ENCODE data around the gene TENT5A.

Gene TENT5A

DNA sequence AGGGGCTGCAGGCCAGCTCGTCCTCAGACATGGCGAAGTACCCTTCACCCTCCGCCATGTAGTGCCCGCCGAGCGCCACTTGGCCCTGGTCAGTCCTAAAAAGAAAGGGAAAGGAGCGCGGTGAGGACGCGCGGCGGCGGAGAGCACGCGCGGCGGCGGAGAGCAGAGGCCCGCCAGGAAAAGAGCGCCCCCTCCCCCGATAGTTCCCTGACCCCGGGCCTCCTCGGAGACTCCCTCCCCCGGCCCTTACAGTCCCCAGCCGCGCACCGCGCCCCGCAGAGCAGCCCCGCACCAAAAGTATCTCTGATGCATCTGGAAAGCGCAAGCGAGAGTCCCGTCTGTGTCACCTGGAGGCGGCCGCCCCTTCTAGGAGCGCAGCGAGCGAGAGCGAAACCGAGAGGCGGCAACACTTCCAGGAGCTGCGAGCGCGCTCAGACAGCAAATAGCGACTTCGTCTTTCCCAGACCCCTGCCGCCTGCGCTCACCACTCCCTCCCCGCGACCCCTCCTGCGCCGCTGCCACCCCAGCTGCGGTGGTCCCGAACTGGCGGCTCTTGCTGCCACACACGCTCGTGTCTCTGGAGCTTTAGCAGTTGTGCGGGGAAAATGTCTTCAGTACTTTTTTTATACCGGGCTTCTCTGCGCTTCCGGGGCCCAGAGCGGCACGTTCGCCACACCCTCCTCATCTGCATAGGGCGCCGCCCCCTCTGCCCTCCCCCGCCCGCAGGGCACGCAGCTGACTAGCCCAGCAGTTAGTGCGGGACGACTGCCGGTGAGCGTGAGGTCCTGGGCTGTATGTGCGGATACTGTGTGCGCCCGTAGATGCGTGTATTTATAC, at the start of gene TENT5A:
Gene TENT5A, minus strand, starts transcription at position 598 of the 837 bp plus-strand sequence. Its CDS starts 540 bp downstream, at position 58.
- Histone ChIP-seq H3K4me1 (no peaks in the 10 kb centered on the region), H3K9ac (no peak within 1 kb of the TSS), H3K27ac (no peak within 1 kb of the TSS), H3K4me3 (no peak within 1 kb of the TSS), H4K20me1 (no peaks in the 10 kb centered on the region), H3K27me3 (no peaks in the 10 kb centered on the region), H3K36me3 (no peaks in the 10 kb centered on the region), H3K9me3 (peaks cover 22% of the 10 kb centered on the region), H3K4me2 (no peak within 1 kb of the TSS)
- no peak for TF ChIP-seq Cebpa-rat (IDR thresholded peaks at IDR 0.05)

DNA sequence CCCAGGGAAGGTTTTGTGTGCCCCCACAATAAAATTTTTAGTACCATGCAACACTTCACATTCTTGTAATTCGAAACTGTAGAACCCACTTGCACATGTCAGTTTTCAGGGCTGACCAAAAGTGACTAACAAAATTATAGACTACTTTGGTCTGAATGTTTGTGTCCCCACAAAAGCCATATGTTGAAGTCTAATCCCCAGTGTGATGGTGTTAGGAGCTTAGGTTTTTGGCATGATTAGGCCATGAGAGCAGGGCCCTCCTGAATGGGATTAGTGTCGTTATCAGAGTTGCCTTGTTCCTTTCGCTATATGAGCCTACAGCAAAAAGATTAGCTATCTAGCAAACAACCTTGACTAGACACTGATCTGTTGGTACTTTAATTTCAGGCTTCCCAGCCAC, 49.0 kb upstream of the TENT5A start:
- H3K4me1 ChIP-seq, result no peaks in the 10 kb centered on the region
- no peak for TF ChIP-seq Cebpa-rat (IDR thresholded peaks at IDR 0.05)
- H3K4me2 ChIP-seq, result no peak overlapping the region
- no peaks in the 10 kb centered on the region for H3K27me3 ChIP-seq
- H3K9me3 ChIP-seq, result no peaks in the 10 kb centered on the region
- no peak overlapping the region for H3K4me3 ChIP-seq
- no peak overlapping the region for H3K27ac ChIP-seq
- H4K20me1 ChIP-seq, result no peaks in the 10 kb centered on the region
- no peaks in the 10 kb centered on the region for H3K36me3 ChIP-seq
- H3K9ac ChIP-seq, result no peak overlapping the region

DNA sequence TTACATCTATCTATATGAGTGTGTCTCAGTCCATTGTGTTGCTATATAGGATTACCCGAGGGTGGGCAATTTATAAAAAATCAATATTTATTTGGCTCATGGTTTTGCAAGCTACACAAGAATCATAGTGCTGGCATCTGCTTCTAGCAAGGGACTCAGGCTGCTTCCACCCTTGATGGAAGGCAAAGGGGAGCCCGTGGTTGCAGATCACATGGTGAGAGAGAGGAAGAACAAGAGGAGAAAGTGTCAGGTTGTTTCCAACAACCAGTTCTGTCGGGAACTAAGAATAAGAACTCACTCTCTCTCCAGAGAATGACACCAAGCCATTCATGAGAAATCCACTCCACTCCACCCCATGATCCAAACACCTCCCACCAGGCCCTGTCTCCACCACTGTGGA, 48.2 kb upstream of the TENT5A start:
- Histone ChIP-seq H3K9me3 (no peaks in the 10 kb centered on the region), H3K27ac (no peak overlapping the region), H3K36me3 (no peaks in the 10 kb centered on the region), H3K27me3 (no peaks in the 10 kb centered on the region), H3K4me3 (no peak overlapping the region), H3K4me2 (no peak overlapping the region), H3K4me1 (no peaks in the 10 kb centered on the region), H4K20me1 (no peaks in the 10 kb centered on the region), H3K9ac (no peak overlapping the region)
- no peak for TF ChIP-seq Cebpa-rat (IDR thresholded peaks at IDR 0.05)

DNA sequence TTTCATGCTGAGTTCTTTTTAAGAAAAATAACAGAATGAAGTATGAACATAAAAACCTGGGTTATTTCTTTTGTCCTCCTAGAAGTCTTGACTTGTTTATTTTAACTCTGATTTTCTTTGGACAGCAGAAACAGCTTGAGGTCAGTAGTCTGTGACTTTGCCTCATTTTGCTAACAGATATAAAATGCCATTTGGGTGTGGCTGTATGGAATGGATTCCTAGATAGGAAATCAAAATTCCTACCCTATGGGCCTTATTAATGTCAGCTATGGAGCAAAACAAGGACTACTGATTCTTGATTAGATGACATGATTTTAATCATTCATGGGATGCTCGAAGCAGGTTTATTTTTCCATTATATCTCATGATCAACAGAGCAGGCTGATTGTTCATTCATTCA, 46.8 kb upstream of the TENT5A start:
- no peaks in the 10 kb centered on the region for H3K4me1 ChIP-seq
- H3K9ac ChIP-seq, result no peak overlapping the region
- H3K36me3 ChIP-seq, result no peaks in the 10 kb centered on the region
- no peak overlapping the region for H3K4me2 ChIP-seq
- H3K27me3 ChIP-seq, result no peaks in the 10 kb centered on the region
- H3K9me3 ChIP-seq, result no peaks in the 10 kb centered on the region
- H3K27ac ChIP-seq, result no peak overlapping the region
- no peak for TF ChIP-seq Cebpa-rat (IDR thresholded peaks at IDR 0.05)
- no peak overlapping the region for H3K4me3 ChIP-seq
- no peaks in the 10 kb centered on the region for H4K20me1 ChIP-seq

- Histone ChIP-seq H3K4me2 (no peak overlapping the region), H3K9me3 (no peaks in the 10 kb centered on the region), H3K36me3 (no peaks in the 10 kb centered on the region), H4K20me1 (no peaks in the 10 kb centered on the region), H3K4me1 (no peaks in the 10 kb centered on the region), H3K9ac (no peak overlapping the region), H3K27me3 (no peaks in the 10 kb centered on the region), H3K27ac (no peak overlapping the region), H3K4me3 (no peak overlapping the region)
- TF ChIP-seq Cebpa-rat (IDR thresholded peaks at IDR 0.05), result no peak
Measured at GRCh38 chr6:81797591-81797990, 45.1 kb upstream of the TENT5A start.

DNA sequence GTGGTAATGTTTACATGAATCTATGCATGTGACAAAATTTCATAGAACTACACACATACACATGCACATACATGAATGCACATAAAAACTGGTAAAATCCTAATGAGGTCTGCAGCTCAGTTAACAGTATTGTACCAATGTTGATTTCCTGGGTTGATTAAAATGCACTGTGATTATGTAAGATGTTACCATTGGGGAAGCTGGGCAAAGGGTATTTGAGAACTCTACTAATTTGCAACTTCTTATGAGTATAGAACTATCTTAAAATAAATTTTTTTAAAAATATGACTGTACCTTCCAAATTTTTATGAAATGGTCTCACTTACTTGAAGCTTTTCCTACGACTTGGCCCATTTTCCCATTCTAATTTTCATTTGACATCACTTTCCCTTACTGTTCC, 43.4 kb upstream of the TENT5A start:
- Histone ChIP-seq H3K9me3 (no peaks in the 10 kb centered on the region), H3K9ac (no peak overlapping the region), H3K36me3 (no peaks in the 10 kb centered on the region), H3K4me3 (no peak overlapping the region), H3K4me2 (no peak overlapping the region), H3K27ac (no peak overlapping the region), H4K20me1 (no peaks in the 10 kb centered on the region), H3K27me3 (no peaks in the 10 kb centered on the region), H3K4me1 (no peaks in the 10 kb centered on the region)
- TF ChIP-seq Cebpa-rat (IDR thresholded peaks at IDR 0.05), result no peak

DNA sequence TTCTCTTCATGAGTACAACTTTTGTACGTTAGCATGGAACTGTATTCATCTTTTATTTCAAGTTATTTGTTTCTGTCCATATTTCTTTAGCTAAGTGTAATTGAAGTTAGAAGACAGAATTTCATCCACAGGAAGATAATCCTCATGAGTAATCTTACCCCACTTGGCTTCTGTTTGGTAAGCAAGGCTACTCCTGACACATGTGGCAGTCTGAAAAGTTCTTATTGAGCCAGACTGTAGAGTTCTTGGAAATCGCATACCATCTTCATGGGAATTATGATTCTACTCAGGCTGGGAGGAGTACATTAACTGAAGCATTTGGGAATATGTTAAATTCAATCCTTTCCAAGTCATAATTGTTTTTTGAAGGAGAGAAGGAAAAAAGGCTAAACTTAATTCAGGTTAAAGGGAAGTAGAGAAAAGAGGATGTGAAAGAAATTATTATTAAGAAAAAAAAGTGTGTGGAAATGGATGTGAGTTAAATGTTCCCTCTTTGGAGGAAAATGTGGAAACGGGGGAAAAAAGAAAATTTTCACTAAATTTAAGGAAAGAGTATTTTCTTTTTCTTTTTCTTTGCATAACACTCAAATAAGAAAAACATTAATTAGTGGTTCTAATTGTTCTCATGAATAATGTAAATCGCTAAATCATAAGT, 41.5 kb upstream of the TENT5A start:
- Histone ChIP-seq H3K9ac (no peak overlapping the region), H3K4me2 (no peak overlapping the region), H3K27me3 (no peaks in the 10 kb centered on the region), H4K20me1 (no peaks in the 10 kb centered on the region), H3K4me1 (no peaks in the 10 kb centered on the region), H3K36me3 (no peaks in the 10 kb centered on the region), H3K27ac (no peak overlapping the region), H3K9me3 (no peaks in the 10 kb centered on the region), H3K4me3 (no peak overlapping the region)
- TF ChIP-seq Cebpa-rat (IDR thresholded peaks at IDR 0.05), result no peak

DNA sequence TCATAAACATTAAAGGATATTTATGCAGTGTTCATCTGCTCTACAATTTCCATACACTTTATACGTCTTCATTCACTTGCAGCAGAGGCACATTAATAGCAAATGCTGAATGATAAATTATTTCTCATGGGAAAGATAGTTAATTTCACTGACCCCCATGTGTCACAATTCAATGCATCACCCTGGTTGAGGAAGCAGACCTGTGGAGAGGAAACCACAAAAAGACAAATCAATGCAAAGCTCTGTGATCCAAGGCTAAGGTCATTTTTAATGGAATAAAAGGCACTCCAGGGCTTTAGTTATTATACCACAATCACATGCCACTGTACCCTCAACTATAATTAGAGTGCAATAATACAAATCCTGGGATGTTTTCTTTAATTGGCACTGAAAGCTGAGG, 40.3 kb upstream of the TENT5A start:
- Histone ChIP-seq H3K9ac (no peak overlapping the region), H3K4me3 (no peak overlapping the region), H3K9me3 (no peaks in the 10 kb centered on the region), H3K36me3 (no peaks in the 10 kb centered on the region), H3K27ac (no peak overlapping the region), H3K27me3 (no peaks in the 10 kb centered on the region), H4K20me1 (no peaks in the 10 kb centered on the region), H3K4me1 (no peaks in the 10 kb centered on the region), H3K4me2 (no peak overlapping the region)
- TF ChIP-seq Cebpa-rat (IDR thresholded peaks at IDR 0.05), result no peak

DNA sequence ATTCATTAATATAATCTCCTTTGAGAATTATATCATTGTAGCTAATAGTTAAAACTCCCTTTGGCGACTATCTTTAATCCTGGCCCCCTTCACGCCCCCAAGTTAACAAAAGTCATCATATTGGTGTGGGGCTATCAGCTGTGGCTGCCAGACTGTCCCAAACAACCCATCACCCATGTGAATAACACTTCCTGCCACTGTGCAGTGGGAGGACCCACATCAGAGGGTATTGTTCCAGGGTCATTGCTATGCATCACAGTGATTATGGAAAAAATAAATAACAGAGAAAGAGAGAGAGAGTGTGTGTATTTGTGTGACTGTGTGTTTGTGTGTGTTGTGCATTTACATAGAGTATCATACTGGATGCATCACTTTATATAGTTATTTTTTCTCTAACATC, 39.3 kb upstream of the TENT5A start:
- no peak overlapping the region for H3K4me3 ChIP-seq
- H3K27ac ChIP-seq, result no peak overlapping the region
- no peaks in the 10 kb centered on the region for H3K9me3 ChIP-seq
- no peak overlapping the region for H3K4me2 ChIP-seq
- H3K36me3 ChIP-seq, result no peaks in the 10 kb centered on the region
- no peaks in the 10 kb centered on the region for H3K4me1 ChIP-seq
- no peaks in the 10 kb centered on the region for H3K27me3 ChIP-seq
- H4K20me1 ChIP-seq, result no peaks in the 10 kb centered on the region
- TF ChIP-seq Cebpa-rat (IDR thresholded peaks at IDR 0.05), result no peak
- no peak overlapping the region for H3K9ac ChIP-seq

GRCh38 chr6:81790034-81790433, 37.6 kb upstream of the TENT5A start:
- Histone ChIP-seq H3K9ac (no peak overlapping the region), H3K4me1 (no peaks in the 10 kb centered on the region), H3K4me2 (no peak overlapping the region), H3K4me3 (no peak overlapping the region), H3K9me3 (no peaks in the 10 kb centered on the region), H3K36me3 (no peaks in the 10 kb centered on the region), H3K27me3 (no peaks in the 10 kb centered on the region), H4K20me1 (no peaks in the 10 kb centered on the region), H3K27ac (no peak overlapping the region)
- no peak for TF ChIP-seq Cebpa-rat (IDR thresholded peaks at IDR 0.05)

Data from BLaER1 (cell line).